ENCODE data around the gene FAM187B.

FAM187B gene

DNA sequence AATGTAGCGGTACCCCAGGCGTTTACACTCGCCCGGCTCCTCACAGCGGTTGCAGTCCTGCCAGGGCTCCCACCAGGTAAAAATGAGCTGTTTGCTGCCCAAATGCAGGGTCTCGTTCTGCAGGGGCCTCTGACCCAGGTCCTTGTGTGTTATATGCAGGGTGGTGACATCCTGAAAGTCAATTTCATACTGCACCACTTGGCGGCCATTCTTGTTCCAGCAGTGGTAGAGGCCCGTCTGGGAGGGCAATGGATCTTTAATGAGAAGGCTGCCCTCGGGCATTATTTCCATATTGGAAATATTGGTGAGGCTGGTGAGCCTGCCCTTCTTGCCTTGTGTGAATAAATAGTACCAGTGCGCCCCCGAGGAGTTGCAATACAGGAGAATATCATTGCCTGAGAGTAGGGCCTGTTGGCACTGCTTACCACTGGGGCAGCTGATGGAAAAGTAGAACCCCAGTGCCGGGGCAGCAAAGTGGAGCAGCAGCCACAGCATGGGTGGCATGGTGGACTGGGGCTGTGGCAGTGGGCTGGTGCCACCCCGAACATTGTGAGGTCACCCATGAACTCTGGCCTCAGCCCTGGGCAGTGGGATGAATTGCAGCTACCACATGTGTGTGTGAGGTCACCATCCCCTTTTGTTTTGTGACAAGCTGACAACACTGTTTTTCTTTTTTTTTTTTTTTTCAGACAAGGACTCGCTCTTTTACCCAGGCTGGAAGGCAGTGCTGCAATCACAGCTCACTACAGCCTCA is at the start of gene FAM187B:
TSS of gene FAM187B (minus strand) at position 563 of the 754 bp plus-strand sequence. CDS start at position 504, 59 bp downstream.
- no peak for DNase-seq

DNA sequence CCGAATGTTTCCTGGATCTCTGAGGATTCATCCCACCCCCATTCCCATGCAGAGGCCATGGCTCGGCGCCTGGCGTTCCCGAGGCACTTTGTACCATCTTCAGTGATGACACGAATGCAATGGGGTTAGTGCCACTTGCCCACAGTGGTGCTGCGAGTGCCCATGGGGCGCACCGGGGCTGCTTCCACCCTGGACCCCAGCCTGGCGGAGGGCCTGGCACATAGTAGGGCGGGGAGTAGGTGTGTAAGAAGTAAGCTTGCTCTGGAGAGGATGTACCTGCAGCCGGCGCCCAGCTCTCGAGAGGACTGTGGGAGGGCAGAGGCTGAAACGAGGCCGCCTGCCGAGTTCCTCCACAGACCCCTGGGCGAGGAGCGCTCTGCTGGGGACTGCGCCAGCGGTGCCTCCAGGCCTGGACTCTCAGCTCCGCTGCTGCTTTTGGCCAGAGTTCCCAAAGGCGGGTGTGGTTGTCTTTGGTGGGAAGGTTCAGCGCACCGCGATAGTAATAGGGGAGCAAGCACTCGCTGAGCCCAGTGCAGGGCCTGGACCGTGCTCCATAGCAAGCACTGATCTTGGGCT is 48.3 kb upstream of the FAM187B start:
- no peak for DNase-seq

DNA sequence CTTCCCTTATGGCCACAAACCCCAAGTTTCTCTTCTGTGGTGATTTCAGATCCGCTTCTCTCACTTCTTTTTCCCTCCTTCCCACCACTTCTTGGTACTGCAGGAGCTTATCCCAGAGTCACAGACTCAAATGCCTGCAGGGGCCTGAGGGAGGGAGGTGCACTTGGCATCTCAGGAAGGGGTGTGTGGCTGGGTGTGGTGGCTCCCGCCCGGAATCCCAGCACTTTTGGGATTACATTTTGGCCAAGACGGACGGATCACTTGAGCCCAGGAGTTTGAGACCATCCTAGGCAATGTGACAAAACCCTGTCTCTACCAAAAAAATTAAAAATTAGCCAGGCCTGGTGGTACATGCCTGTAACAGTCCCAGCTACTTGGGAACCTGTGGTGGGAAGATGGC is 45.8 kb upstream of the FAM187B start:
- DNase-seq, result no peak

DNA sequence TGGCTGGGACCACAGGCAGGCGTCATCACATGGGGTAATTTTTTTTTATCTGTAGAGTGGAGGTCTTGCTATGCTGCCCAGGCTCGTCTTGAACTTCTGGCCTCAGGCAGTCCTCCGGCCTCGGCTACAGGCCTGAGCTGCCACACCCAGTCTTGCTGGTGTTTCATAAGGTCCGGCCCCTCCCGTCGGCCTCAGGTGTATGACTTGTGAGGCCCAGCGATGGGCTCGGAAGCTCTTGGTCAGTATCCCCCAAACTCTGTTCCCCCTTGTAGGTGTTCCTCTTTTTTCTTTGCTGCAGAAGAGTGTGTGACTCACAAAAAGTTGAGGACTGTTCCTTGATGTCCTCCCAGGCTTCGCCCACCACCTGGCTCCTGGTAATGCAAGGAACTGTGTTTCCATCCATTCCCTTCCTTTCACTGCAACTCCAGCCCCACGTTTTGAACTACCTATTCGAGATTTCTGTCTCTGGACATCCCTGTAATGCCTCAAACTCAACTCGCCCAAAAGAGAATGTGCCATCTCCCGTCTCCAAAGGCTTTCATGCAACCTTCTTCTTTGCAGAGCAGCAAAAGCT is 45.2 kb upstream of the FAM187B start:
- no peak for DNase-seq

DNA sequence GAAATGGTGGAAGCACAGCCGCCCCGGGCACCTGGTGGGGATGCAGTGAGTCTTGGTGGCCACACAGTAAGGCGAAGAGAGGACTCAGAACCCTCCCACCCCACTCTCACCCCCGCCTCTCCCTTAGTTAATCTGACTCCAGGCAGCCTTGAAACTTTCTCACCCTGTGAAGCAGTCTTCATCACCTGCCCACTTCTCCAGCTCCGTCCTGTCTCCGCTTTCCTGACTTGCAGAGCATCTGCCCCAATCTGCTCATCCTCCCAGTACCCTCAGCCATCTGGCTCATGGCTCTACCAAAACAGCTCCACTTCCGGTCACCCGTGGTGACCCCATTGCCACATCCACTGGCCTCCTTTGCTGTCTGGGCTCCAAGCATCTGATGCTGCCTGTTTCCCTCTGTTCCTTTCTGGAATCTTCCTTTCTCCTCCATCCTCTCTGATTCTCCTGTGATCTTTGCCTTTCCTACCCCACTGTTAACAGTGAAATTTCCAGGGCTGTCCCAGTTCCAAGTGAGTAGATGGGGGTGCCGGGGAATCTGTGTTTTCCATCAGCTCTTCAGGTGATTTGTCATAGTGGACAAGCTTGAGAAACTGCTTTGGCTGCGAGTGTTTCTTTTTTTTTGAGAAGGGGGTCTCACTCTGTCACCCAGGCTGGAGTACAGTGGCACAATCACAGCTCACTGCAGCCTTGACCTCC is 44.6 kb upstream of the FAM187B start:
- DNase-seq, result no peak

DNA sequence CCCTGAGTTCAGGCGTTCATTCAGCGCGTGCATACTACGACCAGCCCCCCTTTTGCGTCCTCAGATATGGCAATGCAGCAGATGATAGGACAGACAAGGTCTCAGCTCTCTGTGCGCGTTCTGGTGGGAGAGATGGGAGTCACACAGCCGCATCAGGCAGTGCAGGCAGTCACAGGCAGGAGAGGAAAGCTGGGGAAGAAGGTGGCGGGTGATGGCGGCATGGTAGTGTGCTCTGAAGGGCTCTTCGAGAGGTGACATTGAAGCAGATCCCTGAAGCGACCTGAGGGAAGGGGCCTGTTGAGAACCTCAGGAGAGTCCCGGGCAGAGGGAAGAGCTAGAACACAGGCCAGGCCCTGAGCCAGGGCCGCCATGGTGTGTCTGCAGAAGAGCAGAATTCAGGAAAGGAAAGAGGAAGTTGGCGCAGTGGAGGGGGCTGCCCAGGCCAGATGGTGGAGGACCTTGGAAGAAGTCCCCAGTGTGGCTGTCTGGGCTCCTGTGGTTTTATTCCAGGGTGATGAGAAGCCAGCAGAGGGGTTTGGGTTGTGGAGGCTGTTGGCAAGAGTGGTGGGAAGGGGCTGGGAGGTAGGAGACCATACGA is 43.7 kb upstream of the FAM187B start:
- no peak for DNase-seq

DNA sequence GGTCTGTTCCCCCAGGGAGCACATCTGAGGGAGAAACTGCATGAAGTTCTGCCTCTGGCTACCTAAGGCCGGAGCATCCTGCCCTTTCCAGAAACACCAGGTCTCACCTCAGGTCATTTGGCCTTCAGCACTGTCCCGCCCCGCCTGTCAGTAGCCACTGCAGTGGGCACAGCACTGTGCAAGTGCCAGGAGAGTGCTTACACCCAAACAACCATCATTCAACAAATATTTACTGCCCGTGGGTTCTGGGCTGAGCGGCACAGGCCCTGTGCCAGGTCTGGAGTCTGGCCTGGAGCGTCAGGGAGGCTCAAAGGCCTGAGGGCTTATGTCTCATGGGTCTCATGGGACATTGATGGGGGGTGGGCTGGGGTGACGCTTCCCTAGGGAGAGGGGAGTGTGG is 43.0 kb upstream of the FAM187B start:
- no peak for DNase-seq

DNA sequence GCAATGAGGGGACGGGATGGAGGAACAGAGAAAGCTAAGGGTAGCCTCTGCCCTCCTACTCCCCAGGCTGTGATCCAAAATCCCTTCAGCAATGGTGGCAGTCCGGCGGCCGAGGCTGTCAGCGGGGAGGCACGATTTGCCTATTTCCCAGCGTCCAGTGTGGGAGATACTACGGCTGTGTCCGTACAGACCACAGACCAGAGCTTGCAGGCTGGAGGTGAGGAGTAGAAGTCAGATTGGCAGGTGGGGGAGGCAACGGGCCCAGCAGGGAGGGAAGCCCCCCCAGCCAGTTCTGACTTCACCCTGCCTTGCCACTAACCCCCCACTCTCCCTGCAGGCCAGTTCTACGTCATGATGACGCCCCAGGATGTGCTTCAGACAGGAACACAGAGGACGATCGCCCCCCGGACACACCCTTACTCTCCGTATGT is 41.9 kb upstream of the FAM187B start:
- DNase-seq, result no peak

GRCh38 chr19:35269438-35270117 is 41.0 kb upstream of the FAM187B start:
- peak; percentile 11 for DNase-seq

DNA sequence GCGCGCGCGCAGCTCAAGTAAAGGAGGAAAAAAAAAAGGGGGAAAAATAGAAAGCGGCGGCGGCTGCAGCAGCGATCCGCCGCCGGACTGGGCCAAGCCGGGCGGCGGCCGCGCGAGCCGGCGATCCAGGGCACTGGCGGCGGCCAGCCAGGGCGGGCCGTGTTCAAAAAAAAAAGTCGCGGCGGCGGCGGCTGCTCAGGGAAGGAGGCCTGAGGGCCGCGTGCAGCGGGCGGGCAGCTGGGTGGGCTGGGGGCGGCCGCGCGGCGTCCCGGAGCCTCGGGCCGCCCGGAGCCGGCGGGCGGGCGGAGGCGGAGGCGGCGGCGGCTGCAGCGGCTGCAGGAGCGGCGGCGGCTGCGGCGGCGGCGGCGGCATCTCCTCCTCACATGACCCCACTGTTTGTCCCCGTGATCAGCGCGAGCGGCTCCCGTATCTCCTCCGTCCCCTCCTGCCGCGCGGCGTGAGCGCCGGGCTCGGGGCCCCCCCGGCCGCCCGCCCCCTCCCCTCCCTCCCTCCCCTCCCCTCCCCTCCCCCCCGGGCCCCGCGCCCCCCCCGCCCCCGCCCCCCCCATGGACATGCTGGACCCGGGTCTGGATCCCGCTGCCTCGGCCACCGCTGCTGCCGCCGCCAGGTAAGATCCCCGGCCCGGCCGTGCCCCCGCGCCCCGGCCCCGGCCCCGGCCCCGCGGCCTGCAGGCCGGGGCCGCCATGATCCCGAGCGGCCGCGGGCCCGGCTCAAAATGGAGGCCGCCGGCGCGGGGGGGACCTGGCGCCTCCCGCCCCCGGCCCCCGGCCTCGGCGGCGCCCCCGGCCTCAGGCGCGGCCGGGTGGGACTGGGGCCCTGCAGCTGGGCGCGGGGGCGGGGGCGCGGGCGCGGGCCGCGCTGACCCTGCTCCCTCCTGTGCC is 40.2 kb upstream of the FAM187B start, which contains the start of gene USF2:
TSS of gene USF2 (plus strand) at position 427 of the 902 bp plus-strand sequence. CDS start at position 567, 140 bp downstream.
- no peak for DNase-seq

DNA sequence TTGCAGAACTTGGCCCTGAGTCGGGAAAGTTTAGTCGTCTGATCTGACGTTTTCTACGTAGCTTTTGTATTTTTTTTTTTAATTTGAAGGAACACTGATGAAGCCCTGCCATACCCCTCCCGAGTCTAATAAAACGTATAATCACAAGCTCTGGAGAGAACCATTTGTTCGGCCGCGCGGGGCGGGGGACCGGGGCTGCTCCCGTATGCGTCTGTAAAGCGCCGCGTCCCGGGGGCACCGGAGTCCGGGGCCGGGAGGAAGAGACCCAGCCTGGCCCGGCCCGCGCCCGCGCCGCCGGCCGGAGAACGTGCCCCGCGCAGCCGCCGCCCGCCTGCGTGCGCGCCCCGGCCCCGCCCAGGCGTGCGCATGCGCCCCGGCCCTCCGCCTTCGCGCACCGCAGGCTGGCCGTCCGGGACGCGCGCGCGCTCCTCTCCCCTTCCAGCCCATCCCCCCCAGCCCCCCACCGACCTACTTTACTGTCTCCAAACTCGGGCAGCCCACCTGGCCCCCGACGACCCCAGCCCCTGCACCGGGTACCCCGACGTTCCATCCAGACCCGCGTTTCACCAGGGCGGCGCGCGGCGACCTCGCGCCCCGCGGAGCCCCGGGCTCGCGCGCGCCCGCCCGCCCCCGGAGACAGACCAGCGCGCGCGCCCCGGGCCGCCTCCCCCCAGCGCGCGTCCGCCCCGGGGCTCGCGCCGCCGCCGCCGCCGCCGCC is 39.4 kb upstream of the FAM187B start:
- no peak for DNase-seq

- no peak for DNase-seq
Measured at GRCh38 chr19:35267353-35267817, 38.8 kb upstream of the FAM187B start.

DNA sequence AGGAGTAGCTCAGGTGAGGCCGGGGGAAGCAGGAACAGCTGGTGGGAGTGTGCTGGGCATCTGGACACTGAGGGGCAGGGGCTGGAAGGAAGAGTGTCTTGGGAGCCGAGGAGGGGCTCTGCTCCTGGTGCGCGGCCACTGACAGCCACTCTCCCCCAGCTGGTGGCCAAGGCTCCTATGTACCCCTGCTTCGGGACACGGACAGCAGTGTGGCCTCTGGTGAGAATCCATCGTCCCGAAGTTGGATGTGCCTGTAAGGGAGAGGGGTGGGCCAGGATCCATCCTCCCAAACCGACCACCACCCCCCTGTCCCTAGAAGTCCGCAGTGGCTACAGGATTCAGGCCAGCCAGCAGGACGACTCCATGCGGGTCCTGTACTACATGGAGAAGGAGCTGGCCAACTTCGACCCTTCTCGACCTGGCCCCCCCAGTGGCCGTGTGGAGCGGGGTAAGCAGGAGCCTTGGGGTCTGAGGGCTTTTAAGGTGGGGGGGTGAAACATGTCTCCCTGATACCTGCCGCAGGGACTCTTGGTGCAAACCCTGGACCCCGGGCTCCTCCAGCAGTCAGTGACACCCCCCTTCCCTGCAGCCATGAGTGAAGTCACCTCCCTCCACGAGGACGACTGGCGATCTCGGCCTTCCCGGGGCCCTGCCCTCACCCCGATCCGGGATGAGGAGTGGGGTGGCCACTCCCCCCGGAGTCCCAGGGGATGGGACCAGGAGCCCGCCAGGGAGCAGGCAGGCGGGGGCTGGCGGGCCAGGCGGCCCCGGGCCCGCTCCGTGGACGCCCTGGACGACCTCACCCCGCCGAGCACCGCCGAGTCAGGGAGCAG is 38.2 kb upstream of the FAM187B start:
- no peak for DNase-seq

DNA sequence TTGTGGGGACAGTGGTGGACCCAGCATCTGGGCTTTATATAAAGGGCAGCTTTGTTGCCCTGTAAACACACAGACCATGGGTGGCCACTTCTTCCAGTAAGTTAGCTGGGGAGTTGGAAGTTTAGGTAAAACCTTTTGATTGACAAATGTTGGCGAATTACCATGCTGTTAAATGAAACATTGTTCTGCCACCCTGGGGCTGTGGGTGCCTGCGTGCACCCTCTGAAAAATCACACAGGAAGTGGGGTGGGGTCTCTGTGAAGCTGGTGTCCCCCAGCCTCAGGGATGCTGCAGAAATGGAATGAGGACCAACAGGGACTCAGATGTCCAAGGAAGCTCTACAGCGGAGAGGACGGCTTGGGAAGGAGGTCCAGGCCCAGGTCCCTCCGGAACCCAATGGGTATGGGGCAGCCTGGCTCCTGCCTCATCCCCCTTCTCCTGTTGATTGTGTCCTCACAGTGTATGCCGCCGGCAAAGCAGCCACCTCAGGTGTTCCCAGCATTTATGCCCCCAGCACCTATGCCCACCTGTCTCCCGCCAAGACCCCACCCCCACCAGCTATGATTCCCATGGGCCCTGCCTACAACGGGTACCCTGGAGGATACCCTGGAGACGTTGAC is 37.5 kb upstream of the FAM187B start:
- no peak for DNase-seq

DNA sequence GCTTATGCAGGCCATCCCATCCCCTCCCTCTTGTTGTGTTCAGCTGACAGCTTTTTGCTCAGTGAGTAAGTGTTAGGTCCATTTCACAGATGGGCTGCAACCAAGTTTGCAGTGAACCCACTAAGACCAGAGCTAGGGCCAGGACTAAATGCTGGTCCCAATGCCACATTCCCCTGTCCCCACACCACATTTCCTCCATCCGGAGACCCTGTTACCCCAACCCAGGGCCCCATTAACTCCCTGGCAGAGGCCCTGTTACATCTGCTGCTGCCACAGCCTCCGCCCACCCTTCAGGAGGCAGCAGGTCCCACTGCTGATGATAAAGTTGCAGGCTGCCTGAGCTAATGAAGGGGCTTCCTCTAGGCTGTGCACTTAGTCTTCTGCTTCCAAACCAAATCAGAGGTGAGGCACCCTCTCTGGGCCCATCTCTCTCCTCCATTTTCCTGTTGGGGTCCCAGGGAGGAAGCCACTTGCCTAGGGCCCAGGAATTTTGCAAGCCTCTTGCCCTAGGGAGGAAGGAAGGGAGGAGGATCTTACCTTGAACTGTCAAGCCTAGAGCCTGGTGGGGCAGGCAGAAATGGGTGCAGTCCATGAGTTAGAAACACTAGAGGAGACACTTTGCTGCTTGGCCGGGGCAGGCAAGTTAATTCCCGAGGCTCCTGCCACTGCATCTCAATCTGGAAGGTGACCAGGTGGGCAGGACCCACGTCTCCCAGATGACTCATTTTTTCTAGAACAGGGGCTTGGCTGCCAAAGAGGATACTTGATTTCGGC is 36.8 kb upstream of the FAM187B start:
- DNase-seq, result no peak

DNA sequence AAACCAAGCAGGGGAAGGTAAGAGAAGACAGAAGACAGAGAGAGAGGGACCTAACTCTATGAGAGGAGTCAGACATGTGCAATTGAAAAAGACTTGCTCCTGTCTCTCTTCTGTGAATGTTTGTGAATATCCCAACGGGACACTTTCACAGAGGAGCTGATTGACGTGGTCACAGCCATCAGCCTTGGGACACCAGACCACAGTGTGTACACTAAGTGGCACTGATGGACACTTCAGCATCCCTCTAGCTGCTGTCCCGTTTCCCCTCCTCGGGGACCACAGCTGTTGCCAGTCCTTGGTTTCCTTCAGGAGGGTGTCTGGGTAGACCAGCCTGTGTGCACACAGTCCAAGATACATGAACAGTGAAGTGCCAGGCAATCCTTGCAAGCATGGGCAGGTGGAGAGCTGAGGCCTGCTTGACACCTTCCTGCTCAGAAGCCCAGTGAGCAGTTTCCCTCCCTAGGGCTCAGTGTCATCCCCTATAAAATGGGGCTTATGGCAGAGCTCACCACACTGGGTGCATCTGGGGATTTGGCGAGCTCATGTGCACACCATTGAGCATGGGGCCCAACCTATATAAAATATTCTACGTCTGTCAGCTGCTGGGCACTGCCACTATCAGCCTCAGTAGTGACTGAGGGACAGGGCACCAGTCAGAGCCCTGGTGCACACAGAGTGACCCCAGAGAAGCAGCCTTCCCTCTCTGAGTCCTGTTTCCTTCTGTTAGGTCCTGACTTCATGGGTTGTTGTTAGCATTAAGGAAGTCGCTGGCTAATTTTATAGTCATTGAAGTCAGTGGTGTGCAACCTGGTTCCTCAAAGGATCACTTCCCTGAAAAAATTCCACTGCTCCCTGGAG is 36.0 kb upstream of the FAM187B start:
- DNase-seq, result no peak

- no peak for DNase-seq
Measured at GRCh38 chr19:35262101-35262761, 33.7 kb upstream of the FAM187B start.
